HepG2 (cell line): ENCODE measurements around the gene AKAP8L. TPM values are rescaled to one million over a fixed set of nuclear protein-coding genes. Genes with fewer than 3 reads are reported as not detected.
A peak's percentile ranks its signal among the peaks of the same experiment; 100 is the strongest.

Experiments used
- BRCA1 ChIP-seq: sonication (generic); formaldehyde crosslinking; IDR thresholded peaks from 2 replicates; pipeline ENCODE4 v1.4.0; 2020; ENCODE audit warnings: missing genetic modification reagents
- CBX2 ChIP-seq, 2 experiments: fragments of 200-600 bp in 1 of 2; sonication (generic); formaldehyde crosslinking in 1 of 2; IDR thresholded peaks; 2 replicates each; pipeline versions ENCODE4 v1.7.0 to v1.8.1; 2018 to 2022; ENCODE audit warnings: low read depth in 2 of 2, low read length in 1 of 2, mild to moderate bottlenecking in 1 of 2, missing genetic modification reagents in 1 of 2
- E2F5 ChIP-seq: sonication (generic); formaldehyde crosslinking; conservative IDR thresholded peaks from 2 replicates; pipeline ENCODE4 v1.4.0; 2020; ENCODE audit warnings: missing genetic modification reagents
- ELK4 ChIP-seq: sonication (generic); formaldehyde crosslinking; IDR thresholded peaks from 2 replicates; pipeline ENCODE4 v1.9.0; 2021; ENCODE audit warnings: missing genetic modification reagents, borderline replicate concordance
- GABPB1 ChIP-seq: IDR thresholded peaks from 2 replicates; pipeline ENCODE4 v1.6.1; 2016; ENCODE audit warnings: mild to moderate bottlenecking, missing genetic modification reagents, moderate library complexity, missing compliant biosample characterization
- GRHL1 ChIP-seq: sonication (generic); formaldehyde crosslinking; conservative IDR thresholded peaks from 2 replicates; pipeline ENCODE4 v1.8.0; 2022; ENCODE audit warnings: missing genetic modification reagents
- KAT7 ChIP-seq: IDR thresholded peaks from 2 replicates; pipeline ENCODE4 v1.6.1; 2018; ENCODE audit warnings: borderline replicate concordance, missing compliant biosample characterization
- MBNL3 ChIP-seq: fragments of 250-450 bp; sonication (Bioruptor Pico); conservative IDR thresholded peaks from 2 replicates; pipeline ENCODE4 v1.8.0; 2022; ENCODE audit warnings: mild to moderate bottlenecking, inconsistent platforms
- MLLT10 ChIP-seq: sonication (generic); formaldehyde crosslinking; IDR thresholded peaks from 2 replicates; pipeline ENCODE4 v1.4.0; 2020; ENCODE audit warnings: missing genetic modification reagents
- REL ChIP-seq: sonication (generic); formaldehyde crosslinking; conservative IDR thresholded peaks from 2 replicates; pipeline ENCODE4 v1.8.0; 2022; ENCODE audit warnings: mild to moderate bottlenecking, missing genetic modification reagents, moderate library complexity
- SAP130 ChIP-seq: IDR thresholded peaks from 2 replicates; pipeline ENCODE4 v1.6.1; 2016; ENCODE audit warnings: low read depth
- SP5 ChIP-seq: IDR thresholded peaks from 2 replicates; pipeline ENCODE4 v1.6.1; 2016; ENCODE audit warnings: low read depth, borderline replicate concordance
- SRF ChIP-seq: IDR thresholded peaks from 2 replicates; pipeline ENCODE4 v1.6.1; 2011; ENCODE audit warnings: mild to moderate bottlenecking, low read depth, low read length, moderate library complexity
- THAP7 ChIP-seq: sonication (generic); formaldehyde crosslinking; IDR thresholded peaks from 2 replicates; pipeline ENCODE4 v1.8.1; 2023; ENCODE audit warnings: mild to moderate bottlenecking, missing genetic modification reagents
- U2AF1 ChIP-seq: fragments of 200-400 bp; formaldehyde crosslinking; optimal IDR thresholded peaks from 2 replicates; pipeline ENCODE3; 2017; ENCODE audit warnings: mild to moderate bottlenecking, low read depth, low read length
- ZBTB4 ChIP-seq: sonication (generic); formaldehyde crosslinking; IDR thresholded peaks from 2 replicates; pipeline ENCODE4 v1.4.0; 2020; ENCODE audit warnings: missing genetic modification reagents, mild to moderate bottlenecking, borderline replicate concordance
- ZNF256 ChIP-seq: sonication (generic); formaldehyde crosslinking; conservative IDR thresholded peaks from 2 replicates; pipeline ENCODE4 v1.4.0; 2020; ENCODE audit warnings: missing genetic modification reagents
- ZNF441 ChIP-seq: sonication (generic); formaldehyde crosslinking; IDR thresholded peaks from 2 replicates; pipeline ENCODE4 v1.7.0; 2021; ENCODE audit warnings: missing genetic modification reagents, borderline replicate concordance
- ZSCAN25 ChIP-seq: sonication (generic); formaldehyde crosslinking; IDR thresholded peaks from 2 replicates; pipeline ENCODE4 v1.8.0; 2022; ENCODE audit warnings: mild to moderate bottlenecking, missing genetic modification reagents
- polyA plus RNA-seq, 8 experiments: library from polyadenylated mRNA; depleted of rRNA in 3 of 8; stranded (reverse) in 7 of 8; unstranded in 1 of 8; fragments of >200 nt; fragmentation: Illumina TruSeq in 4 of 8; extraction: Trizol in 4 of 8; gene quantifications; 2 replicates each; pipeline versions ENCODE4 v1.2.1 to v1.2.3, GENCODE V29; 2011 to 2016; ENCODE audit warnings: low read depth in 4 of 8, missing spikeins in 1 of 8, mixed read lengths in 1 of 8; ENCODE audit not compliant: insufficient read depth in 1 of 8
- total RNA-seq, 5 experiments: library from RNA; depleted of rRNA; stranded (reverse); fragments of >200 nt; fragmentation: Illumina TruSeq; extraction: Trizol; gene quantifications; 2 replicates each; pipeline ENCODE4 v1.2.3, GENCODE V29; 2016; ENCODE audit warnings: low read depth in 1 of 5

AKAP8L gene
- total and polyA plus RNA-seq, 2 of the 13 experiments (the other 11 are each of a cell fraction or from before 2014, with no cell fraction given): 48.2 to 49.6 TPM

- TF ChIP-seq KAT7 (CRISPR knock-in tag) (peak; percentile 76; the same call in 1 of the 2 replicates), GRHL1 (CRISPR knock-in tag) (no peak), SAP130 (peak; percentile 84), ZBTB4 (CRISPR knock-in tag) (peak; percentile 72; the same call in 1 of the 2 replicates), SRF (no peak), MLLT10 (CRISPR knock-in tag) (no peak), ZSCAN25 (CRISPR knock-in tag) (peak; percentile 34; the same call in 1 of the 2 replicates), CBX2 (IDR thresholded peaks at IDR 0.05; ENCODE audit: low read depth, low read length) (no peak), CBX2 (CRISPR knock-in tag; IDR thresholded peaks at IDR 0.05; ENCODE audit: low read depth) (no peak), SP5 (CRISPR knock-in tag) (peak; percentile 94), BRCA1 (CRISPR knock-in tag) (0 out of 2 replicates have a peak, but pooled peaks have one; percentile 77), GABPB1 (peak; percentile 74), REL (no peak), U2AF1 (peak; percentile 98), ZNF256 (CRISPR knock-in tag) (peak; percentile 18; the same call in 1 of the 2 replicates), E2F5 (CRISPR knock-in tag) (no peak), ELK4 (CRISPR knock-in tag) (0 out of 2 replicates have a peak, but pooled peaks have one; percentile 47), MBNL3 (CRISPR knock-in tag) (no peak), ZNF441 (CRISPR knock-in tag) (no peak), THAP7 (CRISPR knock-in tag) (peak; percentile 38; the same call in 1 of the 2 replicates)
These were observed at the start of gene AKAP8L (continued) for GRCh38 chr19:15418579-15419412.
